ENCODE data around the gene FCHSD2.

The FCHSD2 gene

GRCh38 chr11:73142128-73142377 is at the start of gene FCHSD2:
FCHSD2 (minus strand) TSS chr11:73142318; CDS start chr11:73141877, 441 bp downstream.
- DNase-seq = no peak

- no peak for DNase-seq
Observed at GRCh38 chr11:73191151-73191550, 49.0 kb upstream of the FCHSD2 start.

GRCh38 chr11:73190557-73190885 is 48.4 kb upstream of the FCHSD2 start:
- DNase-seq = no peak

GRCh38 chr11:73189723-73190556 is 47.8 kb upstream of the FCHSD2 start:
- no peak for DNase-seq

GRCh38 chr11:73189315-73189714 is 47.2 kb upstream of the FCHSD2 start:
- DNase-seq = peak; percentile 9

- no peak for DNase-seq
Observed at GRCh38 chr11:73188301-73188700, 46.2 kb upstream of the FCHSD2 start.

- DNase-seq = no peak
Observed at GRCh38 chr11:73187854-73188253, 45.7 kb upstream of the FCHSD2 start.

- no peak for DNase-seq
Observed at GRCh38 chr11:73186886-73187285, 44.8 kb upstream of the FCHSD2 start.

- DNase-seq = no peak
Observed at GRCh38 chr11:73186294-73186850, 44.3 kb upstream of the FCHSD2 start.

GRCh38 chr11:73185680-73186293 is 43.7 kb upstream of the FCHSD2 start:
- DNase-seq = no peak

GRCh38 chr11:73184953-73185671 is 43.0 kb upstream of the FCHSD2 start:
- DNase-seq = peak; percentile 19

GRCh38 chr11:73182824-73183321 is 40.8 kb upstream of the FCHSD2 start:
- DNase-seq = no peak

GRCh38 chr11:73178681-73179080 is 36.6 kb upstream of the FCHSD2 start:
- no peak for DNase-seq

GRCh38 chr11:73177778-73178539 is 35.8 kb upstream of the FCHSD2 start:
- DNase-seq = peak; percentile 85

GRCh38 chr11:73177380-73177777 is 35.3 kb upstream of the FCHSD2 start:
- peak; percentile 39 for DNase-seq

- no peak for DNase-seq
Observed at GRCh38 chr11:73176874-73177155, 34.7 kb upstream of the FCHSD2 start.

- no peak for DNase-seq
Observed at GRCh38 chr11:73176145-73176873, 34.2 kb upstream of the FCHSD2 start.

GRCh38 chr11:73175551-73176144 is 33.5 kb upstream of the FCHSD2 start:
- DNase-seq = no peak

- DNase-seq = no peak
Observed at GRCh38 chr11:73174495-73174791, 32.3 kb upstream of the FCHSD2 start.

- DNase-seq = no peak
Observed at GRCh38 chr11:73173755-73174494, 31.8 kb upstream of the FCHSD2 start.

- DNase-seq = no peak
Observed at GRCh38 chr11:73172992-73173656, 31.0 kb upstream of the FCHSD2 start.
